Measurements from ENCODE around the gene MTX2.

Gene MTX2

GRCh38 chr2:176383100-176383499 lies 113.9 kb downstream of the MTX2 start:
- no peak for DNase-seq

- no peak for DNase-seq
These were observed 114.7 kb downstream of the MTX2 start for GRCh38 chr2:176383836-176384442.

GRCh38 chr2:176385219-176385759 lies 116.0 kb downstream of the MTX2 start:
- no peak for DNase-seq

DNA sequence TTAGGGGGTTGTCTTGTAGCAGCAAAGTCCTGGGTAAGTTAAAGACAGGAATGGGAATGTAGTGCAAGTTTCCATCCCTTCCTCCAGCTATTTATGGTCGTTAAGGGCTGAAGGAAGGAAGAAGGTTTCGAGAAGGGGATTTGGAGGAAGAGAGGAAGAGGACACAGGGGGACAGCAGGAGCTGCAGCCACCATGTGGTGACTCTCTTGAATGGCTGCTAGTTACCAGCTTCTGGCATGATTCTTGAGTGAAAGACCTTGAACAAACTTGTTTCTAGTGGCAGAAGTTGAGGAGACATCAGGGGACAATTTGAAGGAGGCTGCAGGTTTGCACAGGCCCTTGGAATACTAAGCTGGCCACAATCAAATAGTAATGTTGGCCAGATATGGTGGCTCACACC lies 116.6 kb downstream of the MTX2 start:
- DNase-seq: no peak

All from NCI-H2029 (cell line).